Suppressor macrophage treated with lipopolysaccharide for 1 hour (primary cell): Measurements from ENCODE around the gene MUC4.

Source experiments
- DNase-seq, 3 donors: peaks; one replicate each; pipeline ENCODE4 v3.0.0-alpha.2; 2020 to 2022

Gene MUC4

GRCh38 chr3:195811756-195812155, at the start of gene MUC4:
TSS of gene MUC4 (minus strand) at chr3:195811929. CDS start at chr3:195811817, 112 bp downstream.
- no peak for DNase-seq

GRCh38 chr3:195860456-195860855, 48.7 kb upstream of the MUC4 start:
- DNase-seq, result no peak

GRCh38 chr3:195859846-195860411, 48.2 kb upstream of the MUC4 start:
- DNase-seq, result no peak

GRCh38 chr3:195859061-195859845, 47.5 kb upstream of the MUC4 start:
- peak; percentile 74 to 85 (median 81) for DNase-seq

- DNase-seq, result no peak
Observed at GRCh38 chr3:195856410-195857084, 44.8 kb upstream of the MUC4 start.

- DNase-seq, result no peak
Observed at GRCh38 chr3:195855471-195856409, 44.0 kb upstream of the MUC4 start.

- DNase-seq, result no peak
Observed at GRCh38 chr3:195854628-195855294, 43.0 kb upstream of the MUC4 start.

GRCh38 chr3:195853996-195854395, 42.3 kb upstream of the MUC4 start:
- DNase-seq, result no peak

- no peak for DNase-seq
Observed at GRCh38 chr3:195853036-195853435, 41.3 kb upstream of the MUC4 start.

GRCh38 chr3:195850857-195851543, 39.3 kb upstream of the MUC4 start:
- DNase-seq, result peak; percentile 93 to 97 (median 95)

GRCh38 chr3:195849322-195850074, 37.8 kb upstream of the MUC4 start:
- peak in 1 of 3 donors; percentile 77 for DNase-seq

- no peak for DNase-seq
Observed at GRCh38 chr3:195847055-195847950, 35.6 kb upstream of the MUC4 start.

GRCh38 chr3:195845483-195845882, 33.8 kb upstream of the MUC4 start:
- DNase-seq, result no peak

GRCh38 chr3:195844671-195845218, 33.0 kb upstream of the MUC4 start:
- no peak for DNase-seq

- DNase-seq, result no peak
Observed at GRCh38 chr3:195839260-195840010, 27.7 kb upstream of the MUC4 start.

- DNase-seq, result no peak
Observed at GRCh38 chr3:195838714-195839113, 27.0 kb upstream of the MUC4 start.

GRCh38 chr3:195836476-195837135, 24.9 kb upstream of the MUC4 start:
- DNase-seq, result no peak

- DNase-seq, result no peak
Observed at GRCh38 chr3:195835791-195836190, 24.1 kb upstream of the MUC4 start.
